Liver (tissue), 3 donors: ENCODE data around the gene UGT1A10.

Source experiments
- EGR1 ChIP-seq, 2 donors: IDR thresholded peaks; 2 replicates each; pipeline ENCODE4 v1.6.1; 2016 to 2018; ENCODE audit warnings: antibody characterized with exemption in 2 of 2, low read depth in 2 of 2
- REST ChIP-seq: IDR thresholded peaks from 2 replicates; pipeline ENCODE4 v1.6.1; 2016; ENCODE audit warnings: antibody characterized with exemption, mild to moderate bottlenecking
- TAF1 ChIP-seq: conservative IDR thresholded peaks from 2 replicates; pipeline ENCODE4 v1.6.1; 2016; ENCODE audit warnings: antibody characterized with exemption, mild to moderate bottlenecking
- TF ChIP-seq, protein P1 (sequence below): fragments of 150-350 bp; IDR thresholded peaks from 2 replicates; pipeline ENCODE4 v1.5.1; 2017; ENCODE audit warnings: improper control_type of control experiment, low read depth, low read length; ENCODE audit not compliant: missing input control
- TF ChIP-seq, protein P2 (sequence below): IDR thresholded peaks from 2 replicates; pipeline ENCODE4 v1.6.1; 2016; ENCODE audit warnings: antibody characterized with exemption
- donor health status: healthy.
- donor health status: healthy.

- TF ChIP-seq REST (no peak), EGR1 (IDR thresholded peaks at IDR 0.05; ENCODE audit: low read depth in 2 of 2) (no peak), TAF1 (no peak)
- TF ChIP-seq, protein P1, sequence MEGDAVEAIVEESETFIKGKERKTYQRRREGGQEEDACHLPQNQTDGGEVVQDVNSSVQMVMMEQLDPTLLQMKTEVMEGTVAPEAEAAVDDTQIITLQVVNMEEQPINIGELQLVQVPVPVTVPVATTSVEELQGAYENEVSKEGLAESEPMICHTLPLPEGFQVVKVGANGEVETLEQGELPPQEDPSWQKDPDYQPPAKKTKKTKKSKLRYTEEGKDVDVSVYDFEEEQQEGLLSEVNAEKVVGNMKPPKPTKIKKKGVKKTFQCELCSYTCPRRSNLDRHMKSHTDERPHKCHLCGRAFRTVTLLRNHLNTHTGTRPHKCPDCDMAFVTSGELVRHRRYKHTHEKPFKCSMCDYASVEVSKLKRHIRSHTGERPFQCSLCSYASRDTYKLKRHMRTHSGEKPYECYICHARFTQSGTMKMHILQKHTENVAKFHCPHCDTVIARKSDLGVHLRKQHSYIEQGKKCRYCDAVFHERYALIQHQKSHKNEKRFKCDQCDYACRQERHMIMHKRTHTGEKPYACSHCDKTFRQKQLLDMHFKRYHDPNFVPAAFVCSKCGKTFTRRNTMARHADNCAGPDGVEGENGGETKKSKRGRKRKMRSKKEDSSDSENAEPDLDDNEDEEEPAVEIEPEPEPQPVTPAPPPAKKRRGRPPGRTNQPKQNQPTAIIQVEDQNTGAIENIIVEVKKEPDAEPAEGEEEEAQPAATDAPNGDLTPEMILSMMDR, result no peak
- TF ChIP-seq, protein P2, sequence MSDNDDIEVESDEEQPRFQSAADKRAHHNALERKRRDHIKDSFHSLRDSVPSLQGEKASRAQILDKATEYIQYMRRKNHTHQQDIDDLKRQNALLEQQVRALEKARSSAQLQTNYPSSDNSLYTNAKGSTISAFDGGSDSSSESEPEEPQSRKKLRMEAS, result no peak
These were observed 66.0 kb downstream of the UGT1A10 start for GRCh38 chr2:233702238-233702637.
